Activated naive CD4-positive, alpha-beta T cell (primary cell): ENCODE results near the gene CREM.
"Not testable (repeated sequence)": the region's sequence is repeated elsewhere in the genome, so short reads cannot be mapped to it uniquely, and the experiment has no call there.

ENCODE experiments used
- DNase-seq, 4 experiments: peaks; one replicate each; lab custom pipeline; 2025; lab: John Stamatoyannopoulos, UW

Gene CREM

DNA sequence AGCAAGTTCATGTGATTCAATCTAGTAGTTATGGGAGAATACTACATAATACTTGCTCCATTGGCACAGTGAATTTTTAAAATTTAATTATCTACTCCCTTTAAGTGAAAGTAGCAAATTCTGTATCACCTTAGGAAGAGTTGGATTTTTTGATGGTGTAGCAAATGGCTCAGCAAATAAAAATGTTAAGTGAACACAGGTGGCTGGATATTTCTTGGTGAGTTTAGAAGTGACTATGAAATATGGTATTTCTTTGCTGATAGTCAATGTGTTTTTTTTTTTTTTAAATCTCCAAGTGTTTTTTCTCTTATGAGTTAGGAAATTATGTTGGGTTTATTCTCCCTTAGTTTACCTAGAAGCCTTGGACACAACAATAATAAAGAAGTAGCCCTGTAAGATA is 67.8 kb downstream of the CREM start:
- DNase-seq, result no peak

DNA sequence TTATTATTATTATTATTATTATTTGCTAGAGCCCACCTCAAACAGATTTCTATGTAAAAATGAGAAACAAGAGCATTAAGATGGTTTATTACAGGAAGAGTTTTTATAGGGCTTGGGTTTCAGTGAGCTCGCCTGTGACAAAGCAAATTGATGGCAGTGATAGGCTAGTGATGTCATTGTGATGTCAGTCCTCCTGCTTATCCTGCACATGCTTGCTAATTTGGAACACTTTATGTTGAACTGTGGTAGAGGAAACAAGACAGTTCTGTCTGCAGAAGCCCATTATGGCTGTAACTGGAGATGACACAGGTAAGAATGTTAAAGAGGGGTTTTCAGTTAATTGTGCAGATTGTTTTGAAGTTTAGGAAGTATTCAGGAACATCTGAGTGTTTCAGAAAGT is 68.3 kb downstream of the CREM start:
- DNase-seq, result no peak

- peak; percentile 14 to 55 (median 36) for DNase-seq
Observed at GRCh38 chr10:35195361-35196306, 69.0 kb downstream of the CREM start.

- DNase-seq, result no peak
Observed at GRCh38 chr10:35200487-35200886, 73.8 kb downstream of the CREM start.

- DNase-seq, result no peak
Observed at GRCh38 chr10:35201234-35201633, 74.6 kb downstream of the CREM start.

DNA sequence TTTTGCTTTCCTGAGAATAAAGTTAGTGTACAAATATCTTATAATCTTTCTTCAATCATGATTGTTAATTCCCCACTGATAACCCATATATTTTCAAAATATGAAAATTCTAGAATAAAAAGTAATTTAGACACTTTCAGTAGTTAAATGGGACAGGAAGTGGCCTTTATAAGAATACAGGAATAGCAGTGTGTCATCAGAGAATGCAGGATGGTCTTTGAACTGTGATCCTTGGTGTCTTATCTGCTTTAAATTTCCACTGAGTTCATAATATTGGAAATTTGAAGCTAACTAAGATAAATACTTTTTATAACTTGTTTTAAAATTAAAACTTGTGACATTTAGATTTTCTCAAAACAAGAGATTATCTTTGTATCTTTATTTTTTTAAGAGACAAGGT is 75.4 kb downstream of the CREM start:
- DNase-seq, result no peak

DNA sequence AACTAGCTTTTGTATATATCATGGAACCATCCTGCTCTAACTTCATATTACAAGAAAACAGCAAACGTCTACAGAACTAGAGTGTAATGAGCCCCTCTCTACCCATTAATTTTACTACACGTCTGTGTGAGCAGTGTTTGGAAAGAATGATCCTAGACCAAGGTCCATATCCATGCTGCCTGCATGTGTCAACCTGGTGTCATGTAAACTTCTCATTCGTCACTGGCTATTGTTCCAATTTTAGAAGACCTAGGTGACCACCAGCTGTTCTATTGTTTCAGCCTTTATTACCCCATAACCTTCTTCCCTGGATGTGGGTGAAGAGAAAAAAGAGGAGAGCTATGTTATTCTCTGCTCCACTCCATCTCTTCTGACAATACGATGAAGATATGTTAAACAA is 77.1 kb downstream of the CREM start:
- DNase-seq, result no peak

GRCh38 chr10:35204650-35205319 is 78.1 kb downstream of the CREM start:
- no peak for DNase-seq

DNA sequence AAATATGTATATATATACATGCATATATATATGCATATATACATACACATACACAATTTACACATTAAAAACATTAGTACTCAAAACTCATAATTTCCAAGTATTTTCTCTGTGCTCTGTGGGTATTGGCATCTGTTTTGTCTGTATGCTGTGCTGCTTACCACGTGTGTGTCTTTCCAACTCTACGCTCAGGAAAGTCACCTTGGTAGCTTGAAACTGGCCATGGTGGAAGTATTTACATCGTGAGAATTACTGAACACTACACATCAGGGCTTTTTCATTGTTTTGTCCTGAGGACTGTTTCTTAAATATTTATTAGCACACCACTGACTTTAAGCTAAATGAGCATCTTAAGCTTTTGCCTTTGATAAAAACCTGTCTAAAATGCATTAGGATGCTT is 79.6 kb downstream of the CREM start:
- DNase-seq, result no peak

DNA sequence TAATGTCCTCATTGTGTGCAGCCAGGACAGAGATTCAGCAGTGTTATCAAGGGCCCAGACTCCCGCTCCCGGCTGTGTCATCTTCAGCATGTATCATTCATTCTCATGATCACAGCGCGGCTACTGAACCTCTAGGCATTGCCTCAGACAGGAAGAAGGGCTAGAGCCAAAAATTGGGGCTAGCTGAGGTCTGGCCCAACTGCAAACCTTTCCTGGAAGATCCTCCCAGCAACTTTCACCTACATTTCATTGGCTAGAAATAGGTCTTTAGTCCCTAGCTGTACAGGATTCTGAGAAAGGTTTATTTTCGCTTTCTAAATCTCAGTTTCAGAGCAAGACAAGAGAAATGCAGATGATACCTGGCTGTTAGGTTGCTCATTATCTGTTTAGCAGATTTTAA is 81.9 kb downstream of the CREM start:
- DNase-seq, result no peak

DNA sequence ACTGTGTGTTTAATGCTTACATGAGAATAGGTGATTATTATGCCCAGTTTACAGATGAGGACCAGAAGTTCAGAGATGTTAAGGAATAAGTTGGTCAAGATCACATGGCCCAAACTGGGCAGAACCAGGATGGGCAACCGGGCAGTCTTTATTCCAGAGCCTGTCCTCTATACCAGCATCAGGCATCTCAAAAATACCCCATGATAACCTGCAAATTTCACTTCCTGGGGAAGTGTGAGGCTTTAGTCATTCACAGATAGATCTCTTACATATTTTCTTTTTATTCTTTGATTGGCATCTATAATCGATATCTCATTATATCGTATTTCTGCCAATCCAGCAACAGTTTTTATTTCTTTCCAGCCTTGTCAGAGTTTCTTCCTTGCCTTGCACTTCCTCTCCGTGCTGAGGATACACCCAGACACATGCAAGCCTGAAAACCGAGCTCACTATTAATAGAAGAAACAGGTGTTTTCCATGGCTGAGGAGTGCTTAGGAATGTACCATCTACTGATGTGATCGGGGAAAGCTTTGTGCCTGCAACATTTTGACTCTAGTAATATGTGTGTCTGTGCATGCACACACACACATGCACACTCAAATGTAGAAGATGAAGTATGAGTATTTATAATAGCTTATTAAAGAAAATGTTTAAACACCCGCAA is 82.4 kb downstream of the CREM start:
- DNase-seq, result no peak

GRCh38 chr10:35210961-35211360 is 84.3 kb downstream of the CREM start:
- DNase-seq, result no peak

- DNase-seq, result no peak
Observed at GRCh38 chr10:35211390-35211789, 84.7 kb downstream of the CREM start.

DNA sequence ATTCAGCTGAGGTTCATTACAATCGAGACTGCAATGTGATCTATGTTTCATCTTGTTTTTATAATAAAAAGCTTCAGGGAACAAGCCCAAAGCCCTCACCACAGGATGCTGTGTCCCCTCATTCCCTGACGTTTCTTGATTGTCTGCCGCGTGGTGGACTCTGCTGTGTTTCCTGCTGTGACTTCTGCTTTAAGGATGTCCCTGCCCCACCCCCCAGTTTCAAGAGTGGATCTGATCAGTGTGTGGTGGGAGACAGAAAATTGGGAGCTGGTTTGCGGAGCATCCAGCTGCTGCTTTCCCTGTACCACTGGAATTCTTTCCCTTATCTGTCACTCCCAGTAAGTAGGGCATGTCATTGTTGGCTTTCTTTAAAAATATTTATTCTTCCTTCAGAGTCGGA is 86.2 kb downstream of the CREM start:
- DNase-seq, result no peak

DNA sequence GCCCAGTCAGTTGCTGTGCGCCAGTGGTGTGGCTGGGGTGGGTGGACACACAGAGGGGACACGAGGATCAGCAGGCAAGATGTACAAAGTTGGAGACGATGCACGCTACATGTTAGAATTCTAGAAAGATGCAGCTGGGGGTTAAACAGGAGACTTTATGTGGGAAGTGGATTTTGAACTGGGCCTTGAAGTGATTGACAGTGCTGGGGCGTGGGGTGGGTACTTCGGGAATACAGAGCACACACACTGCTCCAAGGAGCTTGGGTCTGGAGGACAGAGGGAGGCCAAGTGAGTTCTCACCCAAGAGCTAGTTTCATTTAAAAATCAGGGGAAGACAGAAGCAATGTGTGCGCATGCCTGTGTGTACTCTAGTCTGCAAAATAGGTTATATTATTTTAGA is 87.1 kb downstream of the CREM start:
- no peak for DNase-seq

GRCh38 chr10:35214607-35215020 is 88.0 kb downstream of the CREM start:
- DNase-seq, result no peak

DNA sequence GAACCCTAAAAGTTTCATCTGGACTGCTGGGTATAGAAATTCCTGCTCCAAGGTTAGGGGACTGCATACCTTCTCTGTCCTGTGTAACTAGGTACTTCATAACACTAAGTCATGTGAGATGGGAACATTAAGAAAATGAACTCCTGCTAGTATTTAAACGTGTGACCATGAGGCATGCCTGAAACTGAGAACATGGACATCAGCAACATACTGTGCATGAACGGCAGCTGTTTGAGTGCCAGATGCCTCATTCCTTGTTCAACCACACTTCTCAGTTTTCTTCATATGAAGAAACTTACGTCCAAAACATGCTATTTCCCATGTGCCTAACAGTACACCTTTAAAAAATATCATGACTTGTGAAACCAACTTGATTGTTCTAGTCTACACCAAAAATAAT is 88.5 kb downstream of the CREM start:
- no peak for DNase-seq

DNA sequence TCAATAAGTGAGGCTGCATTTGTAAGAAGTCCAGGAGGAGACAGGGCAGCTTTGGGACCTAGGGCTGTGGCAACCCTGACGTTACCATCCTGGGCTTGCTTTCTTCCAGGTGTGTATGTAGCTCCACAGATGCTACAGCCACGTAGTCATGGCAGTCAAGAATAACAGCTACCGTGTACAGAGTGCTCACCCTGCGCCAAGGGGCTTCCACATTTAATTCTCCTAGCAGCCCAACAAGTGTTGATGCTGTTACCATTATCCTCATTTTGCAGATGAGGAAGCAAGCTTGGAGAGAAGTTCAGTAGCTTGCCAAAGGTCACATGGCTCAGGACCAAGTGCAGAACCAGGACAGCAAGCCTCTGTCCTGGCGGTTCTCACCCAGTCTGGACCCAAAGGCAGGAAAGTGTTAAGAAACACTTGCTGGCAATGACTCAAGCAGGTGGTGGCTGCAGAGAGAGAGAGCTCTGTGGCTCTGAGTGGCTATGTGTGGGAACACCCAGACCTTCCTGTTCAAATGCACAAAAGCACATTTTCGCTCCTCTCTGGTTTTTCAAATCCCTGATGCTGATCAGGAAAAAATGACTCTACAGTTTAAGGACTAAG is 89.8 kb downstream of the CREM start:
- no peak for DNase-seq

DNA sequence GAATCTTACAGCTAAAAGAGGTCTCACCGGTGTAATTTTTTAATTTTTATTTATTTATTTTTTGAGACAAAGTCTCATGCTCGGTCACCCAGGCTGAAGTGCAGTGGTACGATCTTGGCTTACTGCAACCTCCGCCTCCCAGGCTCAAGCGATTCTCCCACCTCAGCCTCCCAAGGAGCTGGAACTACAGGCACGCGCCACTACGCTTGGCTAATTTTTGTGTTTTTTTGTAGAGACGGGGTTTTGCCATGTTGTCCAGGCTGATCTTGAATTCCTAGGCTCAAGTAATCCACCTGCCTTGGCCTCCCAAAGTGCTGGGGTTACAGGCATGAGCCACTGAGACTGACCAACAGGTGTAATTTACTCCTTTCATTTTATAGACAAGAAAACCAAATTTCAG is 90.3 kb downstream of the CREM start:
- DNase-seq, result not testable (repeated sequence)

GRCh38 chr10:35217455-35217854 is 90.8 kb downstream of the CREM start:
- DNase-seq, result no peak

GRCh38 chr10:35218339-35218955 is 91.8 kb downstream of the CREM start:
- DNase-seq, result peak; percentile 31 to 71 (median 60)

DNA sequence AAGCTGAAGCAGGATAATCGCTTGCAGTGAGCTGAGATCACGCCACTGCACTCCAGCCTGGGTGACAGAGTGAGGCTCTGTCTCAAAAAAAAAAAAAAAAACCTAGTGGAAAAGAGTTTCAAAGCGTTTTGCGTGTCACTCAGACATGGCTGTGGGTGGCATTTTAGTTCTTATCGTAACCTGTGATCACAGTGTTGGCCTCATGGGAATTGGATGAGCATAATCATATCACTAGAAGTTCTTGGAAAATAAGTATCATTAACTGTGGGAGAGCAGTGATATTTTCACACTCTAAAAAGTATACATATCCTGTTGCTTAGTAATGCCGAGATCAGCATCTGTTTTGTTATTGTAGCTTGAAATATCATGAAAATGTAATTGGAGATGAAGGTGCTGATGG is 92.6 kb downstream of the CREM start:
- DNase-seq, result no peak
